Activated CD8-positive, alpha-beta memory T cell treated with anti-CD3 and anti-CD28 coated beads for 4 hours (primary cell): ENCODE results near the gene USP51.
"Not testable (repeated sequence)": the region's sequence is repeated elsewhere in the genome, so short reads cannot be mapped to it uniquely, and the experiment has no call there.

Experiments
- DNase-seq, 2 donors: peaks; one replicate each; pipeline ENCODE4 v3.0.0-alpha.2; 2020; ENCODE audit warnings: low read depth in 2 of 2

USP51 gene

GRCh38 chrX:55489314-55490009, at the start of gene USP51:
TSS of gene USP51 (minus strand) at chrX:55489848. CDS start at chrX:55488939, 909 bp downstream.
- DNase-seq: peak in 1 of 2 donors; percentile 3

- DNase-seq: no peak
Measured at GRCh38 chrX:55524487-55524886, 34.8 kb upstream of the USP51 start.

- DNase-seq: no peak
Measured at GRCh38 chrX:55523356-55523755, 33.7 kb upstream of the USP51 start.

GRCh38 chrX:55522596-55523276, 33.1 kb upstream of the USP51 start:
- DNase-seq: no peak

- no peak for DNase-seq
Measured at GRCh38 chrX:55521687-55522086, 32.0 kb upstream of the USP51 start.

- DNase-seq: not testable (repeated sequence)
Measured at GRCh38 chrX:55516794-55517481, 27.3 kb upstream of the USP51 start.

GRCh38 chrX:55513045-55513737, 23.5 kb upstream of the USP51 start:
- not testable (repeated sequence) for DNase-seq

- not testable (repeated sequence) for DNase-seq
Measured at GRCh38 chrX:55508410-55509152, 18.9 kb upstream of the USP51 start.

GRCh38 chrX:55507699-55508098, 18.1 kb upstream of the USP51 start:
- DNase-seq: not testable (repeated sequence)

GRCh38 chrX:55507010-55507409, 17.4 kb upstream of the USP51 start:
- DNase-seq: not testable (repeated sequence)

- no peak for DNase-seq
Measured at GRCh38 chrX:55490974-55491373, 1.3 kb upstream of the USP51 start.

- no peak for DNase-seq
Measured at GRCh38 chrX:55490121-55490520, 473 bp upstream of the USP51 start.

GRCh38 chrX:55488593-55489313, 895 bp downstream of the USP51 start:
- DNase-seq: peak; percentile 10 to 18

GRCh38 chrX:55488006-55488592, 1.5 kb downstream of the USP51 start:
- no peak for DNase-seq

GRCh38 chrX:55487143-55487542, 2.5 kb downstream of the USP51 start:
- DNase-seq: no peak

- no peak for DNase-seq
Measured at GRCh38 chrX:55486736-55487135, 2.9 kb downstream of the USP51 start.

- no peak for DNase-seq
Measured at GRCh38 chrX:55484948-55485347, 4.7 kb downstream of the USP51 start.

GRCh38 chrX:55480390-55481062, 9.1 kb downstream of the USP51 start:
- no peak for DNase-seq

GRCh38 chrX:55479956-55480355, 9.7 kb downstream of the USP51 start:
- DNase-seq: not testable (repeated sequence)

GRCh38 chrX:55465791-55466190, 23.9 kb downstream of the USP51 start:
- not testable (repeated sequence) for DNase-seq
